GM23338 (cell line): Measurements from ENCODE around the gene SAMD13.

Experiments used
- CREB1 ChIP-seq: fragments of 250-450 bp; sonication (Bioruptor Pico); IDR thresholded peaks from 2 replicates; pipeline ENCODE4 v1.5.0; 2020; ENCODE audit warnings: low read depth, mild to moderate bottlenecking, moderate library complexity
- EZH2 ChIP-seq: fragments of 200-600 bp; sonication (generic); IDR thresholded peaks from one replicate; pipeline ENCODE4 v1.8.0; 2017; ENCODE audit warnings: antibody characterized with exemption, mild to moderate bottlenecking, low read depth; ENCODE audit not compliant: unreplicated experiment
- EZH2phosphoT487 ChIP-seq: fragments of 200-600 bp; sonication (generic); IDR thresholded peaks from one replicate; pipeline ENCODE4 v1.8.1; 2018; ENCODE audit warnings: antibody characterized with exemption; ENCODE audit not compliant: unreplicated experiment
- JUNB ChIP-seq: IDR thresholded peaks from one replicate; pipeline ENCODE4 v1.6.1; 2016; ENCODE audit warnings: antibody characterized with exemption; ENCODE audit not compliant: unreplicated experiment
- NANOG ChIP-seq: IDR thresholded peaks from 2 replicates; pipeline ENCODE4 v1.6.1; 2016; ENCODE audit warnings: antibody characterized with exemption, borderline replicate concordance
- POLR2AphosphoS5 ChIP-seq: IDR thresholded peaks from 2 replicates; pipeline ENCODE4 v1.6.1; 2016; ENCODE audit warnings: antibody characterized with exemption, low read depth
- STAT1 ChIP-seq: IDR thresholded peaks from one replicate; pipeline ENCODE4 v1.6.1; 2016; ENCODE audit warnings: antibody characterized with exemption; ENCODE audit not compliant: unreplicated experiment
- ZNF114 ChIP-seq: fragments of 250-450 bp; sonication (Bioruptor Pico); IDR thresholded peaks from 2 replicates; pipeline ENCODE4 v1.5.0; 2020; ENCODE audit warnings: mild to moderate bottlenecking, moderate library complexity
- TF ChIP-seq, protein P1 (sequence below), 2 experiments: fragments of 200-600 bp in 1 of 2; sonication (generic) in 1 of 2; conservative IDR thresholded peaks; 2 replicates each; pipeline versions ENCODE4 v1.5.1 to v1.6.1; 2016 to 2017; ENCODE audit warnings: antibody characterized with exemption in 2 of 2, low read depth in 2 of 2, mild to moderate bottlenecking in 2 of 2, moderate library complexity in 1 of 2
- TF ChIP-seq, protein P2 (sequence below): IDR thresholded peaks from one replicate; pipeline ENCODE4 v1.6.1; 2018; ENCODE audit warnings: antibody characterized with exemption; ENCODE audit not compliant: unreplicated experiment

DNA sequence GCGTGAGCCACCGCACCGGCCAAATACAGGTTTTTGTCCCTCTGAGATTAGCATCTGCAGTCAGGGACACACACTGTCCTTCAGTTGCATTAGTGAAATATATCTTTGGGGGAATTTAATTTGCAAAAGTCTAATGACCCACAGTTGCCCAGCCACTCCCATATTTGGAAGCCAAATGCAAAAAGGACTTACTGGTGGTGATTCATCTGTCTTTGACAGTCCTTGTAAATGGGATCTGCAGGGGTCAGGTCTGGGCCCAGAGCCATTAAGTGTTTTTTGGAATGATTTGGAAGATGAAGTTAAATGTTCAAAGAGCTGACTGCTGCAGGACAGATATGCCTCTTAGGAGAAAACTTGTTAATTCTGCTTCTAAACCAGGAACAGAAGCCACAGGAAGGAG is 52.2 kb downstream of the SAMD13 start:
- TF ChIP-seq, protein P1, sequence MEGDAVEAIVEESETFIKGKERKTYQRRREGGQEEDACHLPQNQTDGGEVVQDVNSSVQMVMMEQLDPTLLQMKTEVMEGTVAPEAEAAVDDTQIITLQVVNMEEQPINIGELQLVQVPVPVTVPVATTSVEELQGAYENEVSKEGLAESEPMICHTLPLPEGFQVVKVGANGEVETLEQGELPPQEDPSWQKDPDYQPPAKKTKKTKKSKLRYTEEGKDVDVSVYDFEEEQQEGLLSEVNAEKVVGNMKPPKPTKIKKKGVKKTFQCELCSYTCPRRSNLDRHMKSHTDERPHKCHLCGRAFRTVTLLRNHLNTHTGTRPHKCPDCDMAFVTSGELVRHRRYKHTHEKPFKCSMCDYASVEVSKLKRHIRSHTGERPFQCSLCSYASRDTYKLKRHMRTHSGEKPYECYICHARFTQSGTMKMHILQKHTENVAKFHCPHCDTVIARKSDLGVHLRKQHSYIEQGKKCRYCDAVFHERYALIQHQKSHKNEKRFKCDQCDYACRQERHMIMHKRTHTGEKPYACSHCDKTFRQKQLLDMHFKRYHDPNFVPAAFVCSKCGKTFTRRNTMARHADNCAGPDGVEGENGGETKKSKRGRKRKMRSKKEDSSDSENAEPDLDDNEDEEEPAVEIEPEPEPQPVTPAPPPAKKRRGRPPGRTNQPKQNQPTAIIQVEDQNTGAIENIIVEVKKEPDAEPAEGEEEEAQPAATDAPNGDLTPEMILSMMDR (conservative IDR thresholded peaks at IDR 0.05; ENCODE audit: low read depth in 2 of 2): no peak
- TF ChIP-seq STAT1: no peak
- TF ChIP-seq EZH2phosphoT487: no peak
- TF ChIP-seq EZH2: no peak
- TF ChIP-seq POLR2AphosphoS5: no peak
- TF ChIP-seq ZNF114 (CRISPR knock-in tag): no peak
- TF ChIP-seq, protein P2, sequence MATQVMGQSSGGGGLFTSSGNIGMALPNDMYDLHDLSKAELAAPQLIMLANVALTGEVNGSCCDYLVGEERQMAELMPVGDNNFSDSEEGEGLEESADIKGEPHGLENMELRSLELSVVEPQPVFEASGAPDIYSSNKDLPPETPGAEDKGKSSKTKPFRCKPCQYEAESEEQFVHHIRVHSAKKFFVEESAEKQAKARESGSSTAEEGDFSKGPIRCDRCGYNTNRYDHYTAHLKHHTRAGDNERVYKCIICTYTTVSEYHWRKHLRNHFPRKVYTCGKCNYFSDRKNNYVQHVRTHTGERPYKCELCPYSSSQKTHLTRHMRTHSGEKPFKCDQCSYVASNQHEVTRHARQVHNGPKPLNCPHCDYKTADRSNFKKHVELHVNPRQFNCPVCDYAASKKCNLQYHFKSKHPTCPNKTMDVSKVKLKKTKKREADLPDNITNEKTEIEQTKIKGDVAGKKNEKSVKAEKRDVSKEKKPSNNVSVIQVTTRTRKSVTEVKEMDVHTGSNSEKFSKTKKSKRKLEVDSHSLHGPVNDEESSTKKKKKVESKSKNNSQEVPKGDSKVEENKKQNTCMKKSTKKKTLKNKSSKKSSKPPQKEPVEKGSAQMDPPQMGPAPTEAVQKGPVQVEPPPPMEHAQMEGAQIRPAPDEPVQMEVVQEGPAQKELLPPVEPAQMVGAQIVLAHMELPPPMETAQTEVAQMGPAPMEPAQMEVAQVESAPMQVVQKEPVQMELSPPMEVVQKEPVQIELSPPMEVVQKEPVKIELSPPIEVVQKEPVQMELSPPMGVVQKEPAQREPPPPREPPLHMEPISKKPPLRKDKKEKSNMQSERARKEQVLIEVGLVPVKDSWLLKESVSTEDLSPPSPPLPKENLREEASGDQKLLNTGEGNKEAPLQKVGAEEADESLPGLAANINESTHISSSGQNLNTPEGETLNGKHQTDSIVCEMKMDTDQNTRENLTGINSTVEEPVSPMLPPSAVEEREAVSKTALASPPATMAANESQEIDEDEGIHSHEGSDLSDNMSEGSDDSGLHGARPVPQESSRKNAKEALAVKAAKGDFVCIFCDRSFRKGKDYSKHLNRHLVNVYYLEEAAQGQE: no peak
- no peak for TF ChIP-seq NANOG
- TF ChIP-seq JUNB: no peak
- TF ChIP-seq CREB1: no peak
